Epithelial cell of esophagus (primary cell): ENCODE results near the gene P4HB.

Source experiments
- DNase-seq: peaks from one replicate; pipeline ENCODE4 v3.0.0; 2010; ENCODE audit warnings: low read depth
- H3K4me3 ChIP-seq: 2 replicates; pipeline ENCODE4 v1.5.1; 2011; ENCODE audit warnings: mild to moderate bottlenecking, low read length, control low read depth
- CTCF ChIP-seq: IDR thresholded peaks from 2 replicates; pipeline ENCODE4 v1.5.1; 2011; ENCODE audit warnings: low read depth, mild to moderate bottlenecking, low read length, control low read depth, inconsistent platforms; ENCODE audit not compliant: insufficient read depth; ENCODE audit errors: missing control alignments

Gene P4HB

GRCh38 chr17:81806461-81807209 is 53.7 kb downstream of the P4HB start:
- no peak for TF ChIP-seq CTCF
- no peak overlapping the region for H3K4me3 ChIP-seq
- no peak for DNase-seq

GRCh38 chr17:81805707-81806460 is 54.5 kb downstream of the P4HB start:
- DNase-seq: no peak
- H3K4me3 ChIP-seq: no peak overlapping the region
- TF ChIP-seq CTCF: no peak

- TF ChIP-seq CTCF: no peak
- H3K4me3 ChIP-seq: no peak overlapping the region
- DNase-seq: no peak
Observed at GRCh38 chr17:81804559-81805399, 55.6 kb downstream of the P4HB start.

GRCh38 chr17:81803728-81804558 is 56.4 kb downstream of the P4HB start, which contains the start of gene GCGR:
Gene GCGR, plus strand, starts transcription at chr17:81804150. Its CDS starts 4,869 bp downstream, at chr17:81809019.
- no peak for TF ChIP-seq CTCF
- no peak for DNase-seq
- H3K4me3 ChIP-seq: no peak within 1 kb of the TSS

- H3K4me3 ChIP-seq: no peak overlapping the region
- no peak for TF ChIP-seq CTCF
Observed at GRCh38 chr17:81802856-81803643, 57.3 kb downstream of the P4HB start.

More at GRCh38 chr17:81802856-81803643, 57.3 kb downstream of the P4HB start:
- no peak for DNase-seq
